HG03457 (cell line): Measurements from ENCODE around the gene ZBTB8OS.
"Not testable (repeated sequence)": the region's sequence is repeated elsewhere in the genome, so short reads cannot be mapped to it uniquely, and the experiment has no call there.

Experiments
- ATAC-seq: cut with Tn5 transposase; IDR thresholded peaks from one replicate; pipeline ENCODE4 v1.9.1; 2021; ENCODE audit warnings: moderate number of reproducible peaks; ENCODE audit not compliant: unreplicated experiment

ZBTB8OS gene

GRCh38 chr1:32650752-32651460 lies 556 bp upstream of the ZBTB8OS start, which contains the start of gene RBBP4:
TSS of gene RBBP4 (plus strand) at chr1:32651208. CDS start at chr1:32651307, 99 bp downstream.
- ATAC-seq, result peak; percentile 68

- no peak for ATAC-seq
These were observed 2.8 kb downstream of the ZBTB8OS start for GRCh38 chr1:32647308-32648134.

GRCh38 chr1:32644426-32644825 lies 5.9 kb downstream of the ZBTB8OS start:
- ATAC-seq, result no peak

GRCh38 chr1:32642292-32642827 lies 8.0 kb downstream of the ZBTB8OS start:
- ATAC-seq, result not testable (repeated sequence)

- ATAC-seq, result no peak
These were observed 10.8 kb downstream of the ZBTB8OS start for GRCh38 chr1:32639489-32640075.

- ATAC-seq, result no peak
These were observed 13.3 kb downstream of the ZBTB8OS start for GRCh38 chr1:32636914-32637645.

- ATAC-seq, result no peak
These were observed 14.7 kb downstream of the ZBTB8OS start for GRCh38 chr1:32635508-32636277.

GRCh38 chr1:32632829-32633228 lies 17.5 kb downstream of the ZBTB8OS start:
- ATAC-seq, result no peak

- ATAC-seq, result not testable (repeated sequence)
These were observed 20.2 kb downstream of the ZBTB8OS start for GRCh38 chr1:32630173-32630572.

- ATAC-seq, result no peak
These were observed 22.7 kb downstream of the ZBTB8OS start for GRCh38 chr1:32627596-32628162.

- no peak for ATAC-seq
These were observed 24.2 kb downstream of the ZBTB8OS start for GRCh38 chr1:32626176-32626575.

- ATAC-seq, result no peak
These were observed 26.6 kb downstream of the ZBTB8OS start for GRCh38 chr1:32623775-32624174.

GRCh38 chr1:32622806-32623681 lies 27.3 kb downstream of the ZBTB8OS start:
- ATAC-seq, result no peak

- ATAC-seq, result no peak
These were observed 28.1 kb downstream of the ZBTB8OS start for GRCh38 chr1:32622205-32622604.

- no peak for ATAC-seq
These were observed 30.5 kb downstream of the ZBTB8OS start for GRCh38 chr1:32619701-32620485.

- no peak for ATAC-seq
These were observed 31.6 kb downstream of the ZBTB8OS start for GRCh38 chr1:32618673-32619221.

GRCh38 chr1:32613472-32613871 lies 36.9 kb downstream of the ZBTB8OS start:
- ATAC-seq, result no peak
